Sigmoid colon (tissue), 7 donors: Measurements from ENCODE around the gene SPDL1. TPM values are rescaled to one million over a fixed set of nuclear protein-coding genes. Genes with fewer than 3 reads are reported as not detected.

ENCODE experiments used
- DNase-seq: peaks from one replicate; pipeline ENCODE4 v3.0.0-alpha.2; 2019
- H3K27ac ChIP-seq, 4 donors: fragments of 200-600 bp; sonication (generic); one replicate each; pipeline ENCODE4 v1.5.1; 2016 to 2019; ENCODE audit warnings: mild to moderate bottlenecking in 1 of 4
- H3K27me3 ChIP-seq, 3 donors: fragments of 200-600 bp; sonication (generic); one replicate each; pipeline ENCODE4 v1.5.1; 2019; ENCODE audit warnings: mild to moderate bottlenecking in 1 of 3
- H3K36me3 ChIP-seq, 4 donors: fragments of 200-600 bp; sonication (generic); one replicate each; pipeline ENCODE4 v1.5.1; 2016 to 2019
- H3K4me1 ChIP-seq, 4 donors: fragments of 200-600 bp; sonication (generic); one replicate each; pipeline ENCODE4 v1.5.1; 2017 to 2019
- H3K4me3 ChIP-seq, 4 donors: fragments of 200-600 bp; sonication (generic); one replicate each; pipeline ENCODE4 v1.5.1; 2017 to 2019; ENCODE audit warnings: mild to moderate bottlenecking in 2 of 4, moderate library complexity in 1 of 4
- H3K9me3 ChIP-seq, 4 donors: fragments of 200-600 bp in 3 of 4; sonication (generic) in 3 of 4; one replicate each; pipeline versions ENCODE4 v1.5.1 to v1.6.1; 2013 to 2019
- CTCF ChIP-seq, 4 experiments: fragments of 450-650 bp in 3 of 4; fragments of 200-600 bp in 1 of 4; IDR thresholded peaks; one replicate each; pipeline ENCODE4 v1.5.1; 2016 to 2019; ENCODE audit warnings: antibody characterized with exemption in 4 of 4, mild to moderate bottlenecking in 3 of 4, moderate library complexity in 2 of 4
- EP300 ChIP-seq, 4 donors: sonication (generic); formaldehyde crosslinking; IDR thresholded peaks; one replicate each; pipeline ENCODE4 v1.6.1; 2017; ENCODE audit warnings: antibody characterized with exemption in 4 of 4
- POLR2A ChIP-seq, 2 donors: fragments of 450-650 bp; IDR thresholded peaks; one replicate each; pipeline ENCODE4 v1.6.1; 2016; ENCODE audit warnings: antibody characterized with exemption in 2 of 2, mild to moderate bottlenecking in 2 of 2, moderate library complexity in 2 of 2
- POLR2AphosphoS5 ChIP-seq, 4 donors: sonication (generic); formaldehyde crosslinking; IDR thresholded peaks; one replicate each; pipeline ENCODE4 v1.6.1; 2017; ENCODE audit warnings: antibody characterized with exemption in 4 of 4
- WGBS, 2 donors: extraction: QIAGEN DNeasy Blood & Tissue Kit; methylation state at CpG; one replicate each; pipeline ENCODE4 v1.1.7; 2013; 5-methylcytosine and 5-hydroxymethylcytosine counted together
- intact Hi-C: fragments of 100-400 bp; cut with DNase I; formaldehyde crosslinking; loops from one replicate; pipeline ENCODE4 v1.15.1; 2023
- polyA plus RNA-seq, 3 donors: library from polyadenylated mRNA; stranded (reverse); fragments of 200-250 nt; gene quantifications; one replicate each; pipeline ENCODE4 v1.2.3, GENCODE V29; 2013
- small RNA-seq, 3 donors: library from RNA; depleted of rRNA; stranded (forward); fragments of <200 nt; gene quantifications; one replicate each; pipeline ENCODE3, GENCODE V24; 2016
- total RNA-seq, 4 donors: library from RNA; depleted of rRNA; stranded (reverse); fragments of >200 nt; gene quantifications; one replicate each; pipeline ENCODE4 v1.1.0, GENCODE V29; 2016
- donor health status: healthy with polysubstance abuse.
- donor health status: Bipolar disorder and iron deficiency.
- donor health status: healthy.

SPDL1 gene
- total and polyA plus RNA-seq, 7 donors: 3.0 to 14.7 (median 8.0) TPM

- no peak for DNase-seq
- H3K36me3 ChIP-seq: no peaks in the 10 kb centered on the region
- TF ChIP-seq POLR2A (IDR thresholded peaks at IDR 0.05) (no peak), POLR2AphosphoS5 (IDR thresholded peaks at IDR 0.05) (no peak), EP300 (IDR thresholded peaks at IDR 0.05) (no peak), CTCF (IDR thresholded peaks at IDR 0.05) (no peak)
- no peak overlapping the region for H3K27ac ChIP-seq
- H3K9me3 ChIP-seq: no peaks in the 10 kb centered on the region
- intact Hi-C loops: no loop called here
- H3K4me1 ChIP-seq: peaks cover 0 to 17% (median 4%) of the 10 kb centered on the region in 4 donors
- WGBS, 2 donors: 0 to 31% methylated on average over 1 of the region's 1 CpG
- H3K4me3 ChIP-seq: no peak overlapping the region
- no peaks in the 10 kb centered on the region for H3K27me3 ChIP-seq
These were observed 68.5 kb downstream of the SPDL1 start for GRCh38 chr5:169652057-169652456.

- Histone ChIP-seq H3K27ac (no peak overlapping the region), H3K9me3 (no peaks in the 10 kb centered on the region), H3K4me3 (no peak overlapping the region), H3K36me3 (no peaks in the 10 kb centered on the region), H3K4me1 (peaks cover 0 to 17% (median 4%) of the 10 kb centered on the region in 4 donors), H3K27me3 (no peaks in the 10 kb centered on the region)
- TF ChIP-seq POLR2AphosphoS5 (IDR thresholded peaks at IDR 0.05): no peak
- no peak for TF ChIP-seq POLR2A (IDR thresholded peaks at IDR 0.05)
- TF ChIP-seq EP300 (IDR thresholded peaks at IDR 0.05): no peak
- TF ChIP-seq CTCF (IDR thresholded peaks at IDR 0.05): no peak
- intact Hi-C loops: no loop called here
- no peak for DNase-seq
- whole genome bisulfite sequencing, 2 donors: 62 to 81% methylated on average over 5 of the region's 5 CpGs
These were observed 69.5 kb downstream of the SPDL1 start for GRCh38 chr5:169653091-169653490.

Small RNAs within 50 kb of the gene (small RNA-seq; reads per million reads assigned to genes)
- 0 reads per million in 3 donors for gene RNU6-477P

Other genes starting within 250 kb of the SPDL1 start
- gene DOCK2, start 53.5 kb downstream of the SPDL1 start, total RNA-seq: 10 to 100 TPM; 10.9 to 20.5 (median 13.6) TPM
- 10 to 100 TPM in 1 of 3 donors, 1 to 10 TPM in 2; 2.3 to 21.1 (median 4.2) TPM for gene DOCK2, start 53.5 kb downstream of the SPDL1 start, polyA plus RNA-seq